GM12878 (cell line): Measurements from ENCODE around the gene GRM1. TPM values are rescaled to one million over a fixed set of nuclear protein-coding genes. Genes with fewer than 3 reads are reported as not detected.

Experiments
- ATAC-seq: fragments of 200-7000 bp; cut with Tn5 transposase; 3 replicates; pipeline ENCODE4 v1.9.1; 2020; ENCODE audit warnings: mild to moderate bottlenecking, moderate library complexity
- BruUV-seq: library from RNA; stranded (reverse); fragments of 400-500 nt; replicated peaks from 2 replicates; lab custom pipeline; 2021; lab: Mats Ljungman, UMichigan
- CTCF ChIA-PET: fragments of 300-600 bp; sonication (Branson Sonifier 250); formaldehyde crosslinking; extraction: SDS; loops from one replicate; lab custom pipeline; 2021; ENCODE audit warnings: inconsistent platforms; lab: Yijun Ruan, JAX
- POLR2A ChIA-PET: fragments of 350-600 bp; formaldehyde crosslinking; extraction: SDS; loops from one replicate; lab custom pipeline; 2021; ENCODE audit warnings: inconsistent platforms; lab: Charles Lee
- RAD21 ChIA-PET: fragments of 300-600 bp; sonication (Branson Sonifier 250); formaldehyde crosslinking; loops from one replicate; lab custom pipeline; 2023; ENCODE audit warnings: antibody characterized with exemption; ENCODE audit not compliant: unreplicated experiment; lab: Charles Lee
- SMC1A ChIA-PET: fragments of 300-600 bp; sonication (Branson Sonifier 250); formaldehyde crosslinking; loops from one replicate; lab custom pipeline; 2023; ENCODE audit not compliant: unreplicated experiment, uncharacterized antibody; lab: Charles Lee
- DNase-seq: peaks from one replicate; pipeline ENCODE4 v3.0.0-alpha.2; 2011; ENCODE audit warnings: low read depth, low spot score
- FAIRE-seq: peaks from 3 replicates; lab custom pipeline; 2011; peaks lifted over from hg19 to GRCh38; lab: Jason Lieb, UNC
- H2AFZ ChIP-seq: 2 replicates; pipeline ENCODE4 v1.6.0; 2011; ENCODE audit warnings: low read depth, low read length, control low read depth; ENCODE audit not compliant: control insufficient read depth
- H3K27ac ChIP-seq: 2 replicates; pipeline ENCODE4 v1.5.1; 2011; ENCODE audit warnings: control low read depth; ENCODE audit not compliant: control insufficient read depth, insufficient read depth
- H3K27me3 ChIP-seq, 2 experiments: replicated peaks in 1 of 2; 2 replicates each; pipeline versions ENCODE4 v1.6.0 to v1.6.1; 2011; ENCODE audit warnings: low read length in 1 of 2; ENCODE audit not compliant: control insufficient read depth in 2 of 2, insufficient read depth in 2 of 2
- H3K36me3 ChIP-seq, 2 experiments: 2 replicates each; pipeline ENCODE4 v1.5.1; 2011; ENCODE audit warnings: low read length in 1 of 2; ENCODE audit not compliant: control insufficient read depth in 2 of 2, insufficient read depth in 2 of 2
- H3K4me1 ChIP-seq: 2 replicates; pipeline ENCODE4 v1.6.1; 2011; ENCODE audit warnings: mild to moderate bottlenecking, low read length, moderate library complexity, mixed read lengths; ENCODE audit not compliant: control insufficient read depth, insufficient read depth
- H3K4me2 ChIP-seq: 2 replicates; pipeline ENCODE4 v1.6.0; 2011; ENCODE audit warnings: control low read depth; ENCODE audit not compliant: control insufficient read depth, insufficient read depth
- H3K4me3 ChIP-seq: fragments of 200-600 bp; sonication (generic); 2 replicates; pipeline ENCODE4 v1.5.1; 2016
- H3K79me2 ChIP-seq: 2 replicates; pipeline ENCODE4 v1.6.0; 2011; ENCODE audit warnings: low read length; ENCODE audit not compliant: control insufficient read depth, insufficient read depth
- H3K9ac ChIP-seq: 2 replicates; pipeline ENCODE4 v1.8.0; 2011; ENCODE audit warnings: low read length, control low read depth, mixed read lengths; ENCODE audit not compliant: control insufficient read depth, insufficient read depth
- H3K9me3 ChIP-seq: replicated peaks from 3 replicates; pipeline ENCODE4 v1.5.1; 2011; ENCODE audit warnings: mild to moderate bottlenecking, low read length; ENCODE audit not compliant: control insufficient read depth, insufficient read depth
- H4K20me1 ChIP-seq: 2 replicates; pipeline ENCODE4 v1.6.0; 2011; ENCODE audit not compliant: control insufficient read depth, insufficient read depth
- ATF3 ChIP-seq: IDR thresholded peaks from 2 replicates; pipeline ENCODE4 v1.6.1; 2011; ENCODE audit warnings: low read depth, mild to moderate bottlenecking, low read length, moderate library complexity, borderline replicate concordance; ENCODE audit errors: extremely low read depth
- BCL11A ChIP-seq: IDR thresholded peaks from 2 replicates; pipeline ENCODE4 v1.6.1; 2011; ENCODE audit warnings: low read depth, low read length
- GABPA ChIP-seq: IDR thresholded peaks from 2 replicates; pipeline ENCODE4 v1.6.1; 2014; ENCODE audit warnings: antibody characterized with exemption, low read depth, mild to moderate bottlenecking, inconsistent platforms
- HCFC1 ChIP-seq: fragments of 150-350 bp; IDR thresholded peaks from 2 replicates; pipeline ENCODE4 v1.6.1; 2014; ENCODE audit warnings: low read length
- KDM1A ChIP-seq: fragments of 200-600 bp; sonication (generic); IDR thresholded peaks from 2 replicates; pipeline ENCODE4 v1.6.1; 2016; ENCODE audit warnings: borderline replicate concordance
- NFXL1 ChIP-seq: fragments of 450-650 bp; IDR thresholded peaks from 2 replicates; pipeline ENCODE4 v1.6.1; 2017; ENCODE audit warnings: antibody characterized with exemption, mild to moderate bottlenecking, borderline replicate concordance
- PML ChIP-seq: IDR thresholded peaks from 2 replicates; pipeline ENCODE4 v1.6.1; 2012; ENCODE audit warnings: low read length, inconsistent platforms
- PRDM15 ChIP-seq: fragments of 450-650 bp; formaldehyde crosslinking; IDR thresholded peaks from 2 replicates; pipeline ENCODE4 v1.4.0; 2020; ENCODE audit warnings: mild to moderate bottlenecking, moderate library complexity
- RAD51 ChIP-seq: fragments of 450-650 bp; IDR thresholded peaks from 2 replicates; pipeline ENCODE4 v1.6.1; 2016; ENCODE audit warnings: moderate library complexity, mild to moderate bottlenecking, inconsistent platforms
- RELA ChIP-seq: fragments of 450-650 bp; IDR thresholded peaks from 2 replicates; pipeline ENCODE4 v1.8.0; 2014; ENCODE audit warnings: borderline replicate concordance; ENCODE audit not compliant: partially characterized antibody
- SMARCA5 ChIP-seq: fragments of 450-650 bp; IDR thresholded peaks from 2 replicates; pipeline ENCODE4 v1.6.1; 2017; ENCODE audit warnings: mild to moderate bottlenecking
- SREBF2 ChIP-seq: IDR thresholded peaks from 2 replicates; pipeline ENCODE4 v1.6.1; 2012; ENCODE audit warnings: mild to moderate bottlenecking, low read length
- SRF ChIP-seq, 2 experiments: IDR thresholded peaks; 2 replicates each; pipeline ENCODE4 v1.6.1; 2011; ENCODE audit warnings: low read depth in 2 of 2, low read length in 2 of 2, mild to moderate bottlenecking in 1 of 2, moderate library complexity in 1 of 2
- ZNF217 ChIP-seq: fragments of 450-650 bp; IDR thresholded peaks from 2 replicates; pipeline ENCODE4 v1.6.1; 2017; ENCODE audit warnings: antibody characterized with exemption, mild to moderate bottlenecking
- ZNF592 ChIP-seq: fragments of 450-650 bp; IDR thresholded peaks from 2 replicates; pipeline ENCODE4 v1.6.1; 2017; ENCODE audit warnings: mild to moderate bottlenecking, moderate library complexity
- WGBS: methylation state at CpG from one replicate; pipeline ENCODE4 v1.1.6; 2016; ENCODE audit warnings: low lambda C conversion rate; ENCODE audit not compliant: insufficient replicate concordance, insufficient coverage; ENCODE audit errors: missing lambda C conversion rate; 5-methylcytosine and 5-hydroxymethylcytosine counted together
- in situ Hi-C: fragments of 300-500 bp; cut with MboI; formaldehyde crosslinking; loops from 9 replicates; pipeline ENCODE4 v1.14.3; 2018; ENCODE audit warnings: mixed read lengths
- intact Hi-C: fragments of 100-400 bp; cut with micrococcal nuclease; formaldehyde crosslinking; loops from one replicate; pipeline ENCODE4 v1.14.2; 2022; ENCODE audit not compliant: unreplicated experiment
- polyA plus RNA-seq, 11 experiments: library from polyadenylated mRNA; depleted of rRNA in 4 of 11; unstranded in 6 of 11; stranded (reverse) in 5 of 11; fragments of >200 nt; fragmentation: Nextera tagmentation in 4 of 11; fragmentation: Illumina TruSeq in 1 of 11; extraction: Ambion mirVana in 4 of 11; extraction: Trizol in 1 of 11; gene quantifications; 1 replicate in 1 of 11; 2 replicates in 10 of 11; pipeline versions ENCODE4 v1.2.1 to v1.2.3, GENCODE V29; 2011 to 2016; ENCODE audit warnings: inconsistent platforms in 2 of 11, missing spikeins in 2 of 11, low read depth in 1 of 11
- total RNA-seq, 4 experiments: library from RNA; depleted of rRNA in 3 of 4; stranded (reverse); fragments of >200 nt in 3 of 4; fragmentation: Illumina TruSeq in 1 of 4; extraction: Trizol in 1 of 4; gene quantifications; 2 replicates each; pipeline versions ENCODE4 v1.2.1 to v1.2.3, GENCODE V29; 2013 to 2021

Gene GRM1
- total and polyA plus RNA-seq, 10 of the 15 experiments (the other 5 are each of a cell fraction or from before 2014, with no cell fraction given) = 0.04 TPM; not detected in 9

- no peak overlapping the region for H3K27ac ChIP-seq
- no peak overlapping the region for H3K9ac ChIP-seq
- ChIA-PET SMC1A (interaction anchor here (1.1 kb wide), 1 partner anchor 25 kb away, joined by 3 read pairs; no protein-coding TSS in a partner anchor), RAD21 (no interaction called here), CTCF (no interaction called here), POLR2A (no interaction called here)
- H3K4me3 ChIP-seq = no peak overlapping the region
- intact Hi-C loops (no loop called here), in situ Hi-C loops (no loop called here)
- H3K4me2 ChIP-seq = no peak overlapping the region
- H3K36me3 ChIP-seq = no peaks in the 10 kb centered on the region
- no peaks in the 10 kb centered on the region for H3K9me3 ChIP-seq
- H3K27me3 ChIP-seq = no peaks in the 10 kb centered on the region
- DNase-seq (no peak), FAIRE-seq (no peak), ATAC-seq (no peak)
- TF ChIP-seq HCFC1 = no peak
- no peak for TF ChIP-seq ZNF592
- TF ChIP-seq PRDM15 (CRISPR knock-in tag) = no peak
- TF ChIP-seq SREBF2 = no peak
- no peak for TF ChIP-seq BCL11A
- TF ChIP-seq GABPA = no peak
- no peak for TF ChIP-seq RELA
- TF ChIP-seq ATF3 = no peak
- TF ChIP-seq SRF (IDR thresholded peaks at IDR 0.05; ENCODE audit: low read depth in 2 of 2, low read length in 2 of 2) = no peak
- no peak for TF ChIP-seq PML
- no peak for TF ChIP-seq KDM1A
- TF ChIP-seq ZNF217 = no peak
- TF ChIP-seq NFXL1 = no peak
- TF ChIP-seq RAD51 = no peak
- no peak for TF ChIP-seq SMARCA5
- no peak overlapping the region for H2AFZ ChIP-seq
- BruUV-seq = no TSS peak
- WGBS = 0% methylated on average over 1 of the region's 1 CpG
- H4K20me1 ChIP-seq = no peaks in the 10 kb centered on the region
- no peaks in the 10 kb centered on the region for H3K4me1 ChIP-seq
- no peaks in the 10 kb centered on the region for H3K79me2 ChIP-seq
Observed at GRCh38 chr6:146367061-146367460, 338.2 kb downstream of the GRM1 start.
